K562 (cell line): ENCODE data around the gene CD38. TPM values are rescaled to one million over a fixed set of nuclear protein-coding genes. Genes with fewer than 3 reads are reported as not detected.

Experiments
- ATAC-seq: fragments of 200-7000 bp; cut with Tn5 transposase; 3 replicates; pipeline ENCODE4 v1.9.1; 2020; ENCODE audit warnings: moderate library complexity
- BruUV-seq: library from RNA; stranded (reverse); fragments of 400-500 nt; replicated peaks from 2 replicates; lab custom pipeline; 2021; lab: Mats Ljungman, UMichigan
- CTCF ChIA-PET: fragments of 300-600 bp; formaldehyde crosslinking; extraction: SDS; loops from one replicate; lab custom pipeline; 2021; ENCODE audit warnings: low intra/inter-chr PET ratio; lab: Yijun Ruan, JAX
- POLR2A ChIA-PET: fragments of 300-600, 350-650 bp; sonication (Branson Sonifier 250); formaldehyde crosslinking; extraction: SDS; loops from one replicate; lab custom pipeline; 2021; ENCODE audit warnings: antibody characterized with exemption, inconsistent platforms; lab: Yijun Ruan, JAX
- DNase-seq, 4 experiments: peaks; one replicate each; pipeline versions ENCODE4 v3.0.0 to v3.0.0-alpha.2; 2011 to 2018; ENCODE audit warnings: low spot score in 3 of 4, mixed read lengths in 3 of 4; ENCODE audit errors: extremely low read depth in 1 of 4
- FAIRE-seq: peaks from 2 replicates; lab custom pipeline; 2011; peaks lifted over from hg19 to GRCh38; lab: Jason Lieb, UNC
- H2AFZ ChIP-seq: 2 replicates; pipeline ENCODE4 v1.6.0; 2011; ENCODE audit warnings: low read depth, low read length, control low read depth, inconsistent platforms
- H3K27ac ChIP-seq: fragments of 200-600 bp; 3 replicates; pipeline ENCODE4 v1.8.0; 2011; ENCODE audit warnings: low read depth, mild to moderate bottlenecking, control low read depth, inconsistent platforms, low read length, moderate library complexity, mixed read lengths; ENCODE audit errors: extremely low read depth
- H3K27me3 ChIP-seq, 2 experiments: fragments of 300-600 bp in 1 of 2; 2 replicates in 1 of 2; 3 replicates in 1 of 2; pipeline versions ENCODE4 v1.6.0 to v1.8.0; 2011; ENCODE audit warnings: inconsistent platforms in 2 of 2, low read length in 2 of 2, mild to moderate bottlenecking in 1 of 2, mixed read lengths in 1 of 2, moderate library complexity in 1 of 2; ENCODE audit not compliant: control insufficient read depth in 2 of 2, insufficient read depth in 2 of 2
- H3K36me3 ChIP-seq: fragments of 300-600 bp; 3 replicates; pipeline ENCODE4 v1.8.0; 2011; ENCODE audit warnings: mild to moderate bottlenecking, low read length, inconsistent platforms; ENCODE audit not compliant: control insufficient read depth, insufficient read depth
- H3K4me1 ChIP-seq, 2 experiments: fragments of 200-600 bp in 1 of 2; replicated peaks in 1 of 2; 2 replicates in 1 of 2; 3 replicates in 1 of 2; pipeline versions ENCODE4 v1.5.1 to v1.8.0; 2011; ENCODE audit warnings: inconsistent platforms in 2 of 2, low read length in 2 of 2, mild to moderate bottlenecking in 1 of 2, mixed read lengths in 1 of 2, moderate library complexity in 1 of 2; ENCODE audit not compliant: control insufficient read depth in 2 of 2, insufficient read depth in 2 of 2
- H3K4me2 ChIP-seq: 2 replicates; pipeline ENCODE4 v1.6.1; 2011; ENCODE audit warnings: low read length, control low read depth, inconsistent platforms, mixed read lengths; ENCODE audit not compliant: insufficient read depth
- H3K4me3 ChIP-seq: fragments of 200-600 bp; sonication (generic), shearing (Covaris generic); 2 replicates; pipeline ENCODE4 v1.5.1; 2016; ENCODE audit warnings: control low read depth, inconsistent platforms
- H3K79me2 ChIP-seq: fragments of 200-600 bp; 3 replicates; pipeline ENCODE4 v1.8.0; 2011; ENCODE audit warnings: low read length, inconsistent platforms; ENCODE audit not compliant: control insufficient read depth, insufficient read depth
- H3K9ac ChIP-seq, 2 experiments: 2 replicates each; pipeline versions ENCODE4 v1.6.0 to v1.6.1; 2011; ENCODE audit warnings: low read depth in 2 of 2, low read length in 2 of 2, control low read depth in 1 of 2, inconsistent platforms in 1 of 2, mild to moderate bottlenecking in 1 of 2, mixed read lengths in 1 of 2; ENCODE audit not compliant: insufficient read depth in 1 of 2
- H3K9me1 ChIP-seq: one replicate; pipeline ENCODE4 v1.6.0; 2011; ENCODE audit warnings: inconsistent platforms, mild to moderate bottlenecking, low read length, moderate library complexity; ENCODE audit not compliant: control insufficient read depth, insufficient read depth
- H3K9me3 ChIP-seq: replicated peaks from 2 replicates; pipeline ENCODE4 v1.5.1; 2011; ENCODE audit warnings: low read depth, low read length, inconsistent platforms; ENCODE audit not compliant: control insufficient read depth, insufficient read depth
- H4K20me1 ChIP-seq: replicated peaks from 2 replicates; pipeline ENCODE4 v1.6.1; 2011; ENCODE audit warnings: low read length, inconsistent platforms, mixed read lengths; ENCODE audit not compliant: control insufficient read depth, insufficient read depth
- CBFB ChIP-seq: sonication (generic); formaldehyde crosslinking; IDR thresholded peaks from 2 replicates; pipeline ENCODE4 v1.4.0; 2020; ENCODE audit warnings: mild to moderate bottlenecking, missing genetic modification reagents
- DMBX1 ChIP-seq: fragments of 250-450 bp; sonication (Bioruptor Pico); IDR thresholded peaks from 2 replicates; pipeline ENCODE4 v1.8.0; 2022; ENCODE audit warnings: inconsistent platforms, mild to moderate bottlenecking, moderate library complexity, borderline replicate concordance
- FOSL1 ChIP-seq: fragments of 200-800 bp; sonication (Bioruptor generic); conservative IDR thresholded peaks from 2 replicates; pipeline ENCODE4 v1.6.1; 2016; ENCODE audit warnings: missing genetic modification characterization, missing compliant biosample characterization
- FUS ChIP-seq: fragments of 200-400 bp; formaldehyde crosslinking; optimal IDR thresholded peaks from 2 replicates; pipeline ENCODE3; 2017; ENCODE audit warnings: low read depth, low read length
- LCOR ChIP-seq: sonication (generic); formaldehyde crosslinking; IDR thresholded peaks from 2 replicates; pipeline ENCODE4 v1.8.0; 2022; ENCODE audit warnings: mild to moderate bottlenecking, missing genetic modification reagents
- PURB ChIP-seq: sonication (generic); formaldehyde crosslinking; IDR thresholded peaks from 2 replicates; pipeline ENCODE4 v1.9.0; 2021; ENCODE audit warnings: low read depth, mild to moderate bottlenecking, missing genetic modification reagents
- RBFOX2 ChIP-seq: fragments of 200-400 bp; formaldehyde crosslinking; IDR thresholded peaks from 2 replicates; pipeline ENCODE4 v1.6.1; 2017; ENCODE audit warnings: low read depth, mild to moderate bottlenecking, low read length, moderate library complexity
- ZNF124 ChIP-seq: sonication (generic); formaldehyde crosslinking; IDR thresholded peaks from 2 replicates; pipeline ENCODE4 v1.8.1; 2022; ENCODE audit warnings: missing genetic modification reagents
- ZNF354B ChIP-seq: fragments of 250-450 bp; sonication (Bioruptor Pico); IDR thresholded peaks from 2 replicates; pipeline ENCODE4 v1.4.0; 2020
- ZNF780A ChIP-seq: fragments of 250-450 bp; sonication (Bioruptor Pico); IDR thresholded peaks from 2 replicates; pipeline ENCODE4 v1.5.0; 2021; ENCODE audit warnings: mild to moderate bottlenecking
- WGBS: fragments of 100-300 bp; shearing (Covaris generic); methylation state at CpG from one replicate; pipeline ENCODE4 v1.1.6; 2016; ENCODE audit warnings: low coverage, mixed read lengths; ENCODE audit not compliant: insufficient coverage; ENCODE audit errors: missing lambda C conversion rate; 5-methylcytosine and 5-hydroxymethylcytosine counted together
- in situ Hi-C: fragments of 300-500 bp; cut with MboI; formaldehyde crosslinking; loops from 4 replicates; pipeline ENCODE4 v1.15.0; 2018; ENCODE audit warnings: inconsistent platforms, mixed read lengths
- intact Hi-C: fragments of 100-400 bp; cut with micrococcal nuclease; formaldehyde crosslinking; loops from 2 replicates; pipeline ENCODE4 v1.14.2; 2022
- polyA plus RNA-seq, 8 experiments: library from polyadenylated mRNA; depleted of rRNA in 4 of 8; stranded (reverse) in 5 of 8; unstranded in 3 of 8; fragments of >200 nt; fragmentation: Nextera tagmentation in 2 of 8; fragmentation: Illumina TruSeq in 1 of 8; extraction: Ambion mirVana in 2 of 8; extraction: Trizol in 1 of 8; gene quantifications; 2 replicates each; pipeline versions ENCODE4 v1.2.1 to v1.2.3, GENCODE V29; 2011 to 2014; ENCODE audit warnings: inconsistent platforms in 1 of 8, missing spikeins in 1 of 8
- total RNA-seq, 7 experiments: library from RNA; depleted of rRNA in 6 of 7; stranded (reverse); fragments of >200 nt in 6 of 7; fragmentation: Illumina TruSeq in 2 of 7; extraction: Trizol in 2 of 7; gene quantifications; 2 replicates each; pipeline versions ENCODE4 v1.2.1 to v1.2.3, GENCODE V29; 2011 to 2021; ENCODE audit warnings: low replicate concordance in 1 of 7
- TF ChIP-seq, protein P1 (sequence below): conservative IDR thresholded peaks from 2 replicates; pipeline ENCODE4 v1.6.1; 2011; ENCODE audit warnings: low read depth, mild to moderate bottlenecking, low read length; ENCODE audit not compliant: control insufficient read depth
- TF ChIP-seq, protein P2 (sequence below), 2 experiments: fragments of 450-650 bp in 1 of 2; sonication (generic) in 1 of 2; formaldehyde crosslinking in 1 of 2; IDR thresholded peaks; 2 replicates each; pipeline versions ENCODE4 v1.7.1 to v1.9.0; 2016 to 2022; ENCODE audit warnings: inconsistent platforms in 1 of 2, mild to moderate bottlenecking in 1 of 2, missing genetic modification reagents in 1 of 2

The CD38 gene
- total and polyA plus RNA-seq, 9 of the 15 experiments (the other 6 are each of a cell fraction or from before 2014, with no cell fraction given): 0.04 to 0.06 (median 0.04) TPM; not detected in 5

GRCh38 chr4:15881820-15882219, 103.7 kb downstream of the CD38 start:
- Histone ChIP-seq H4K20me1 (no peaks in the 10 kb centered on the region), H3K79me2 (no peaks in the 10 kb centered on the region), H3K9me3 (no peaks in the 10 kb centered on the region), H3K4me3 (no peak overlapping the region), H3K27me3 (no peaks in the 10 kb centered on the region; a peak in 1 of 5 replicates), H3K9me1 (no peaks in the 10 kb centered on the region), H3K4me1 (no peaks in the 10 kb centered on the region), H3K4me2 (no peak overlapping the region), H3K9ac (no peak overlapping the region), H2AFZ (no peak overlapping the region), H3K27ac (no peak overlapping the region), H3K36me3 (no peaks in the 10 kb centered on the region)
- DNase-seq (no peak), ATAC-seq (no peak), FAIRE-seq (no peak)
- in situ Hi-C loops: no loop called here
- POLR2A ChIA-PET: no interaction called here
- 2% methylated on average over 3 of the region's 3 CpGs for WGBS
- intact Hi-C loops: loop anchor here (1.0 to 10.0 kb wide), 4 partner anchors 74 to 383 kb away; no protein-coding TSS in a partner anchor
- BruUV-seq: no TSS peak
- CTCF ChIA-PET: interaction anchor here (2.0 kb wide), 1 partner anchor 75 kb away, joined by 10 read pairs; no protein-coding TSS in a partner anchor
- TF ChIP-seq RBFOX2 (no peak), FOSL1 (no peak), DMBX1 (no peak), FUS (no peak), CBFB (CRISPR knock-in tag) (no peak), ZNF780A (no peak), LCOR (CRISPR knock-in tag) (no peak), ZNF124 (CRISPR knock-in tag) (no peak), ZNF354B (CRISPR knock-in tag) (no peak), PURB (no peak)
- TF ChIP-seq, protein P1, sequence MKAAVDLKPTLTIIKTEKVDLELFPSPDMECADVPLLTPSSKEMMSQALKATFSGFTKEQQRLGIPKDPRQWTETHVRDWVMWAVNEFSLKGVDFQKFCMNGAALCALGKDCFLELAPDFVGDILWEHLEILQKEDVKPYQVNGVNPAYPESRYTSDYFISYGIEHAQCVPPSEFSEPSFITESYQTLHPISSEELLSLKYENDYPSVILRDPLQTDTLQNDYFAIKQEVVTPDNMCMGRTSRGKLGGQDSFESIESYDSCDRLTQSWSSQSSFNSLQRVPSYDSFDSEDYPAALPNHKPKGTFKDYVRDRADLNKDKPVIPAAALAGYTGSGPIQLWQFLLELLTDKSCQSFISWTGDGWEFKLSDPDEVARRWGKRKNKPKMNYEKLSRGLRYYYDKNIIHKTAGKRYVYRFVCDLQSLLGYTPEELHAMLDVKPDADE: no peak
- TF ChIP-seq, protein P2, sequence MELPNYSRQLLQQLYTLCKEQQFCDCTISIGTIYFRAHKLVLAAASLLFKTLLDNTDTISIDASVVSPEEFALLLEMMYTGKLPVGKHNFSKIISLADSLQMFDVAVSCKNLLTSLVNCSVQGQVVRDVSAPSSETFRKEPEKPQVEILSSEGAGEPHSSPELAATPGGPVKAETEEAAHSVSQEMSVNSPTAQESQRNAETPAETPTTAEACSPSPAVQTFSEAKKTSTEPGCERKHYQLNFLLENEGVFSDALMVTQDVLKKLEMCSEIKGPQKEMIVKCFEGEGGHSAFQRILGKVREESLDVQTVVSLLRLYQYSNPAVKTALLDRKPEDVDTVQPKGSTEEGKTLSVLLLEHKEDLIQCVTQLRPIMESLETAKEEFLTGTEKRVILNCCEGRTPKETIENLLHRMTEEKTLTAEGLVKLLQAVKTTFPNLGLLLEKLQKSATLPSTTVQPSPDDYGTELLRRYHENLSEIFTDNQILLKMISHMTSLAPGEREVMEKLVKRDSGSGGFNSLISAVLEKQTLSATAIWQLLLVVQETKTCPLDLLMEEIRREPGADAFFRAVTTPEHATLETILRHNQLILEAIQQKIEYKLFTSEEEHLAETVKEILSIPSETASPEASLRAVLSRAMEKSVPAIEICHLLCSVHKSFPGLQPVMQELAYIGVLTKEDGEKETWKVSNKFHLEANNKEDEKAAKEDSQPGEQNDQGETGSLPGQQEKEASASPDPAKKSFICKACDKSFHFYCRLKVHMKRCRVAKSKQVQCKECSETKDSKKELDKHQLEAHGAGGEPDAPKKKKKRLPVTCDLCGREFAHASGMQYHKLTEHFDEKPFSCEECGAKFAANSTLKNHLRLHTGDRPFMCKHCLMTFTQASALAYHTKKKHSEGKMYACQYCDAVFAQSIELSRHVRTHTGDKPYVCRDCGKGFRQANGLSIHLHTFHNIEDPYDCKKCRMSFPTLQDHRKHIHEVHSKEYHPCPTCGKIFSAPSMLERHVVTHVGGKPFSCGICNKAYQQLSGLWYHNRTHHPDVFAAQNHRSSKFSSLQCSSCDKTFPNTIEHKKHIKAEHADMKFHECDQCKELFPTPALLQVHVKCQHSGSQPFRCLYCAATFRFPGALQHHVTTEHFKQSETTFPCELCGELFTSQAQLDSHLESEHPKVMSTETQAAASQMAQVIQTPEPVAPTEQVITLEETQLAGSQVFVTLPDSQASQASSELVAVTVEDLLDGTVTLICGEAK (IDR thresholded peaks at IDR 0.05): no peak
- TF ChIP-seq, protein P2 (CRISPR knock-in tag; IDR thresholded peaks at IDR 0.05): no peak
